DMS153 treated with DMSO at 0.1 percent for 48 hours (cell line): ENCODE measurements around the gene HAGH.

ENCODE experiments used
- DNase-seq: peaks from one replicate; lab custom pipeline; 2025; ENCODE audit not compliant: unreplicated experiment; lab: John Stamatoyannopoulos, UW

HAGH gene

GRCh38 chr16:1788095-1788707, 38.4 kb downstream of the HAGH start:
- no peak for DNase-seq

GRCh38 chr16:1787322-1788094, 39.1 kb downstream of the HAGH start:
- DNase-seq, result no peak

- no peak for DNase-seq
These were observed 39.6 kb downstream of the HAGH start for GRCh38 chr16:1787056-1787321.

GRCh38 chr16:1786242-1787055, 40.2 kb downstream of the HAGH start:
- no peak for DNase-seq

- DNase-seq, result no peak
These were observed 40.8 kb downstream of the HAGH start for GRCh38 chr16:1785846-1786170.

GRCh38 chr16:1784977-1785845, 41.4 kb downstream of the HAGH start:
- DNase-seq, result no peak

- DNase-seq, result peak; percentile 99
These were observed 44.0 kb downstream of the HAGH start, which contains the start of the genes NUBP2 and SPSB3 for GRCh38 chr16:1782408-1783264. Gene NUBP2, plus strand, starts transcription at chr16:1782960. Its CDS starts 61 bp downstream, at chr16:1783021. Gene SPSB3, minus strand, starts transcription at chr16:1782571. Its CDS starts 1,088 bp downstream, at chr16:1781483.

GRCh38 chr16:1781758-1782407, 44.7 kb downstream of the HAGH start:
- no peak for DNase-seq

GRCh38 chr16:1781254-1781653, 45.4 kb downstream of the HAGH start:
- DNase-seq, result no peak

- no peak for DNase-seq
These were observed 46.0 kb downstream of the HAGH start for GRCh38 chr16:1780677-1781072.

GRCh38 chr16:1779741-1780676, 46.6 kb downstream of the HAGH start:
- DNase-seq, result no peak

- DNase-seq, result no peak
These were observed 47.4 kb downstream of the HAGH start for GRCh38 chr16:1779234-1779701.

- no peak for DNase-seq
These were observed 48.1 kb downstream of the HAGH start for GRCh38 chr16:1778200-1779179.

- DNase-seq, result no peak
These were observed 49.0 kb downstream of the HAGH start for GRCh38 chr16:1777375-1778199.

GRCh38 chr16:1776991-1777374, 49.6 kb downstream of the HAGH start:
- DNase-seq, result no peak

GRCh38 chr16:1776672-1776955, 50.0 kb downstream of the HAGH start:
- DNase-seq, result no peak
